ENCODE data around the gene ARHGAP22.

DNA sequence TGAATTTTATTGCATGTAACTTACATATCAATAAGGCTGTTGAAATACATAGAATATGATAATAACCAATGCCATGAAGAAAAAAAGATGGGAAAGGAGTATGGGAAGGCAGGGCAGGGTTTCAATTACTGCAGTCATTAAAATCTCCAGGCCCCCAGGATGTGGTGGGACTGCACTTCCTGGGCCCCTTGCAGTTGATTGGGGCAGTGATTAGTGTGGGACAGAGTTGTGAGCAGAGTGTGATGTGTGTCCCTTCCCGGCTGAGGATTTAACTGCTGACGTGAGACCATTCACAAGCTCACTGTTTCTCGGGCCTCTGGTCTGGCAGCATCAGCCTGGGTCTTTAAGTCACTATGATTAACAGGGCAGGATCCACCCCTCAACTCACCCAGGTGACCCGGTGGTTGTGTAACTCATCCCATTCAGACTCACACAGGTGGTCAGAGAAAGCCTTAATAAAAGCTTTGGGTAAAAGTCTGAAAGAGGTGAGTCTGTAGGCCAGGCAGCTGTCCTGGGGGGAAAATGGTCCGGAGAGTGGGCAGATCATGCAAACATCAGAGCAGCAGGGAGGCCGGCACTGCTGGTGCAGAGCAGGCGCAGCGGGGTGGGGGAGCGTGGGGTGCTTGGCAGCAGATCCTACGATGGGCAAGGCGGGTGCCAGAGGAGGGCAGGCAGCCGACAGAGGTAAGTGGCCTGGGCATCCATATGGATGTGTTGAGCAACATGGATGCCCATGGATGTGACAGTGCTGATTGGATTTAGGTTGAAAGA is 43.5 kb upstream of the ARHGAP22 start:
- TF ChIP-seq, protein P1, sequence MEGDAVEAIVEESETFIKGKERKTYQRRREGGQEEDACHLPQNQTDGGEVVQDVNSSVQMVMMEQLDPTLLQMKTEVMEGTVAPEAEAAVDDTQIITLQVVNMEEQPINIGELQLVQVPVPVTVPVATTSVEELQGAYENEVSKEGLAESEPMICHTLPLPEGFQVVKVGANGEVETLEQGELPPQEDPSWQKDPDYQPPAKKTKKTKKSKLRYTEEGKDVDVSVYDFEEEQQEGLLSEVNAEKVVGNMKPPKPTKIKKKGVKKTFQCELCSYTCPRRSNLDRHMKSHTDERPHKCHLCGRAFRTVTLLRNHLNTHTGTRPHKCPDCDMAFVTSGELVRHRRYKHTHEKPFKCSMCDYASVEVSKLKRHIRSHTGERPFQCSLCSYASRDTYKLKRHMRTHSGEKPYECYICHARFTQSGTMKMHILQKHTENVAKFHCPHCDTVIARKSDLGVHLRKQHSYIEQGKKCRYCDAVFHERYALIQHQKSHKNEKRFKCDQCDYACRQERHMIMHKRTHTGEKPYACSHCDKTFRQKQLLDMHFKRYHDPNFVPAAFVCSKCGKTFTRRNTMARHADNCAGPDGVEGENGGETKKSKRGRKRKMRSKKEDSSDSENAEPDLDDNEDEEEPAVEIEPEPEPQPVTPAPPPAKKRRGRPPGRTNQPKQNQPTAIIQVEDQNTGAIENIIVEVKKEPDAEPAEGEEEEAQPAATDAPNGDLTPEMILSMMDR (IDR thresholded peaks at IDR 0.05), result no peak
- no peak for TF ChIP-seq POLR2A (IDR thresholded peaks at IDR 0.05)
